ENCODE data around the gene LYZL2. TPM values are rescaled to one million over a fixed set of nuclear protein-coding genes. Genes with fewer than 3 reads are reported as not detected.

The LYZL2 gene
- total and polyA plus RNA-seq, 2 donors (not counting 3 experiments of a cell fraction or from before 2014, with no cell fraction given), result not detected

GRCh38 chr10:30600005-30600404, 29.5 kb downstream of the LYZL2 start:
- ChIA-PET CTCF (interaction anchor here (0.7 to 1.6 kb wide), 4 partner anchors 8 to 24 kb away, joined by 3 to 14 read pairs (median 4); no protein-coding TSS in a partner anchor), POLR2A (no interaction called here)
- intact Hi-C loops (cut with micrococcal nuclease) (no loop called here), dilution Hi-C loops (cut with MboI; ENCODE audit: extremely low pct_ligation_motif_present, low sequenced_read_pairs) (no loop called here)
- no peak overlapping the region for H3K4me3 ChIP-seq (replicated peaks in 1 of 3; ENCODE audit: insufficient read depth in 1 of 3, low read depth in 1 of 3, low read length in 3 of 3)
- H4K20me1 ChIP-seq (replicated peaks; ENCODE audit: control insufficient read depth, extremely low read depth, insufficient read depth, low read length), result no peaks in the 10 kb centered on the region
- H3K27ac ChIP-seq (ENCODE audit: insufficient read depth, low read depth, low read length), result no peak overlapping the region
- TF ChIP-seq GATA2 (IDR thresholded peaks at IDR 0.05; ENCODE audit: insufficient read depth, insufficient read length, low read depth, low read length) (no peak), FOS (IDR thresholded peaks at IDR 0.05; ENCODE audit: borderline replicate concordance, insufficient read depth, low read length) (no peak), JUN (IDR thresholded peaks at IDR 0.05; ENCODE audit: borderline replicate concordance, insufficient read depth, insufficient read length, low read depth) (no peak), POLR2AphosphoS5 (IDR thresholded peaks at IDR 0.05; ENCODE audit: insufficient read depth, low read depth, low read length) (no peak), EZH2 (IDR thresholded peaks at IDR 0.05; ENCODE audit: borderline replicate concordance, low read depth, low read length, severe bottlenecking) (no peak), CTCF (IDR thresholded peaks at IDR 0.05; ENCODE audit: extremely low read depth in 1 of 2, insufficient read depth in 1 of 2, low read depth in 1 of 2, low read length in 2 of 2) (no peak), MYC (IDR thresholded peaks at IDR 0.05; ENCODE audit: low read depth, low read length) (no peak), POLR2A (IDR thresholded peaks at IDR 0.05; ENCODE audit: low read depth, low read length) (no peak), MAX (IDR thresholded peaks at IDR 0.05; ENCODE audit: insufficient read depth, insufficient read length) (no peak)
- no peaks in the 10 kb centered on the region for H3K79me2 ChIP-seq (ENCODE audit: control insufficient read depth, insufficient read depth, low read length)
- no peak overlapping the region for H2AFZ ChIP-seq (ENCODE audit: low read depth, low read length)
- FAIRE-seq, result no peak
- DNase-seq (ENCODE audit: low read depth, low spot score), result no peak
- H3K27me3 ChIP-seq (ENCODE audit: control insufficient read depth in 2 of 2, insufficient read depth in 2 of 2, low read length in 2 of 2), result peaks cover 2 to 4% of the 10 kb centered on the region in 2 experiments
- H3K9ac ChIP-seq (replicated peaks; ENCODE audit: extremely low read depth, insufficient read depth, low read length), result no peak overlapping the region
- no peaks in the 10 kb centered on the region for H3K9me1 ChIP-seq (replicated peaks; ENCODE audit: control insufficient read depth, extremely low read depth, insufficient read depth, low read length)
- H3K4me1 ChIP-seq (ENCODE audit: control insufficient read depth, extremely low read depth, insufficient read depth, low read length), result no peaks in the 10 kb centered on the region
- H3K4me2 ChIP-seq (ENCODE audit: insufficient read depth, low read length), result no peak overlapping the region
- no TSS peak for BruUV-seq (replicated peaks)
- H3K36me3 ChIP-seq (ENCODE audit: control insufficient read depth in 2 of 2, extremely low read depth in 1 of 2, insufficient read depth in 2 of 2, low read length in 2 of 2), result no peaks in the 10 kb centered on the region
- no peaks in the 10 kb centered on the region for H3K9me3 ChIP-seq (replicated peaks; ENCODE audit: control insufficient read depth, insufficient read depth, low read length)
